Measurements from ENCODE around the gene TRIM52.
"Not testable (repeated sequence)": the region's sequence is repeated elsewhere in the genome, so short reads cannot be mapped to it uniquely, and the experiment has no call there.

DNA sequence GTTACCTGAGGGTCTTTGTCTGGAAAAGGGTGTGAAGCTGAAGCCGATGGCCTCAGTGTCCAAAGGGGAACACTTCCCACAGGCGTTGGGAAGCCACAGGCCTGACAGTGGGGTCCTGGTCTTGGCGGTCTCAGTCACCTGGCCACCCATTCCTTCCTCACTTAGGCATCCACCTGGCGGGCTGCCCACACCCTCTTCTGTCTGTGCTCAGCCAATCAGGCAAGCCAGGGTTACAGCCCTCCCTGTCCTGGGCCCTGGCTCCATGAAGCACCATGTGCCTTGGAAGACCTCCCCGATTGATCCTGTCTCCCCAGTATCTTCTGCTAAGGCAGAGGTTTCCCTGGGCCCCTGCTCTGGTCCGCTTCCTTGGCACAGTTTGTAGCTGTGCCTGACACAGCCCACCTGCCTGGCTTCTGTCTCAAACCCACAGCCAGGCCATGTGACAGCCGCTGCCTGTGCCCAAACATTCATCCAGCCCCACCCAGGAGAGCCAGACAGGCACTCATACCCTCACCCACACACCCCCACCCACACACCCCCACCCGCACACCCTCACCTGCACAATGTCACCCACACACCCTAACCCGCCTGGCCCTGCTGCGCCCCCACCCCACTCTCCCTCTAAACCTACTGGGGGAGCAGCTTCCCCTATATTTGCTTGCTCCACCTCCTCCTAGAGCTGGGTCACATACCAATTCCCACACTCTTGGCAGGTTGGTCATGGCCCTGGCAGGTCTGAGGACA lies 25.2 kb upstream of the TRIM52 start:
- TF ChIP-seq POLR2AphosphoS5 (IDR thresholded peaks at IDR 0.05; ENCODE audit: low read depth); CTCF (IDR thresholded peaks at IDR 0.05; ENCODE audit: insufficient read depth, low read length); GABPA (IDR thresholded peaks at IDR 0.05; ENCODE audit: low read depth); REST (IDR thresholded peaks at IDR 0.05; ENCODE audit: insufficient replicate concordance, low read depth): not testable (repeated sequence)

All from HL-60 (cell line).